A673 (cell line): ENCODE data around the gene PALB2. TPM values are rescaled to one million over a fixed set of nuclear protein-coding genes. Genes with fewer than 3 reads are reported as not detected.

ENCODE experiments used
- BruUV-seq: library from RNA; stranded (reverse); fragments of 400-500 nt; replicated peaks from 2 replicates; lab custom pipeline; 2021; lab: Mats Ljungman, UMichigan
- CTCF ChIA-PET: fragments of 300-600 bp; sonication (Branson Sonifier 250); formaldehyde crosslinking; loops from one replicate; lab custom pipeline; 2022; ENCODE audit warnings: antibody characterized with exemption; lab: Charles Lee
- POLR2A ChIA-PET: fragments of 300-600 bp; sonication (Branson Sonifier 250); formaldehyde crosslinking; loops from one replicate; lab custom pipeline; 2022; ENCODE audit warnings: antibody characterized with exemption; ENCODE audit not compliant: low non-redundant PET; lab: Charles Lee
- DNase-seq: peaks from one replicate; pipeline ENCODE4 v3.0.0-alpha.2; 2015; ENCODE audit warnings: low spot score
- H3K27ac ChIP-seq: fragments of 200-600 bp; sonication (generic); 2 replicates; pipeline ENCODE4 v1.5.1; 2016; ENCODE audit warnings: mixed run types, low read depth, mild to moderate bottlenecking, mixed read lengths, antibody characterized with exemption, low read length; ENCODE audit not compliant: poor library complexity, severe bottlenecking
- H3K27me3 ChIP-seq: fragments of 200-600 bp; sonication (generic); replicated peaks from 2 replicates; pipeline ENCODE4 v1.6.1; 2017; ENCODE audit warnings: mixed run types, low read depth, mild to moderate bottlenecking, mixed read lengths, antibody characterized with exemption, low read length; ENCODE audit not compliant: insufficient read depth, poor library complexity
- H3K36me3 ChIP-seq: fragments of 200-600 bp; sonication (generic); 2 replicates; pipeline ENCODE4 v1.6.1; 2016; ENCODE audit warnings: mixed run types, mild to moderate bottlenecking, mixed read lengths, antibody characterized with exemption, low read length; ENCODE audit not compliant: insufficient read depth, poor library complexity, severe bottlenecking
- H3K4me1 ChIP-seq: fragments of 200-600 bp; sonication (generic); 2 replicates; pipeline ENCODE4 v1.6.1; 2017; ENCODE audit warnings: mixed run types, mild to moderate bottlenecking, mixed read lengths, antibody characterized with exemption, low read length; ENCODE audit not compliant: insufficient read depth, poor library complexity, severe bottlenecking
- H3K4me3 ChIP-seq: fragments of 200-600 bp; sonication (generic); 2 replicates; pipeline ENCODE4 v1.5.1; 2016; ENCODE audit warnings: low read depth, mixed run types, mild to moderate bottlenecking, mixed read lengths, low read length; ENCODE audit not compliant: poor library complexity, severe bottlenecking
- H3K9me3 ChIP-seq: fragments of 200-600 bp; sonication (generic); 2 replicates; pipeline ENCODE4 v1.6.1; 2016; ENCODE audit warnings: mixed run types, low read depth, mild to moderate bottlenecking, mixed read lengths, antibody characterized with exemption, low read length; ENCODE audit not compliant: poor library complexity, severe bottlenecking
- EZH2 ChIP-seq: fragments of 200-600 bp; sonication (generic); IDR thresholded peaks from 2 replicates; pipeline ENCODE4 v1.6.1; 2017; ENCODE audit warnings: borderline replicate concordance, low read depth, mild to moderate bottlenecking, mixed read lengths, antibody characterized with exemption, low read length; ENCODE audit not compliant: poor library complexity, severe bottlenecking
- intact Hi-C: fragments of 100-400 bp; cut with micrococcal nuclease; formaldehyde crosslinking; loops from one replicate; pipeline ENCODE4 v1.10.0; 2022; ENCODE audit not compliant: unreplicated experiment
- total RNA-seq: library from RNA; stranded (reverse); gene quantifications from 2 replicates; pipeline ENCODE4 v1.2.3, GENCODE V29; 2021
- TF ChIP-seq, protein P1 (sequence below): fragments of 300-800, 200-600 bp; sonication (generic); conservative IDR thresholded peaks from 2 replicates; pipeline ENCODE4 v1.5.1; 2017; ENCODE audit warnings: low read depth, mild to moderate bottlenecking, antibody characterized with exemption, low read length, moderate library complexity, mixed read lengths

PALB2 gene
- total RNA-seq, 1 experiment from 2014 or later = 27.2 TPM

DNA sequence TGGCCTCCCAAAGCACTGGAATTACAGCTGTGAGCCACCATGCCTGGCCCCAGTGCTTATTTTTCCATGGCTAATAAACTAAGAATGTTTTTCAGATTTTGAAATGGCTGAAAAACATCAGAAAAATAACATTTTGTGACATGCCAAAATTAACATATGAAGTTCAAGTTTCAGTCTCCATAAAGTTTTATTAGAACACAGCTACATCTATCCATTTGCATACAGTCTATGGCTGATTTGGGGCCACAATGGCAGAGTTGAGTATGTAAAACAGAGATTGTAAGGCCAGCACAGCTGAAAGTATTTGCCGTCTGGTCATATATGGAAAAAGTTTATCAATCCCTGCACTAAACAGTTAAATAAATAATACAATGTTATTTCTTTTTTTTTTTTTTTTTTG is 31.2 kb downstream of the PALB2 start:
- Histone ChIP-seq H3K27me3 (no peaks in the 10 kb centered on the region), H3K27ac (no peak overlapping the region), H3K36me3 (peaks cover 19% of the 10 kb centered on the region), H3K4me3 (no peak overlapping the region), H3K9me3 (no peaks in the 10 kb centered on the region), H3K4me1 (no peaks in the 10 kb centered on the region)
- intact Hi-C loops = no loop called here
- POLR2A ChIA-PET = no interaction called here
- no TSS peak for BruUV-seq
- TF ChIP-seq EZH2 = no peak
- TF ChIP-seq, protein P1, sequence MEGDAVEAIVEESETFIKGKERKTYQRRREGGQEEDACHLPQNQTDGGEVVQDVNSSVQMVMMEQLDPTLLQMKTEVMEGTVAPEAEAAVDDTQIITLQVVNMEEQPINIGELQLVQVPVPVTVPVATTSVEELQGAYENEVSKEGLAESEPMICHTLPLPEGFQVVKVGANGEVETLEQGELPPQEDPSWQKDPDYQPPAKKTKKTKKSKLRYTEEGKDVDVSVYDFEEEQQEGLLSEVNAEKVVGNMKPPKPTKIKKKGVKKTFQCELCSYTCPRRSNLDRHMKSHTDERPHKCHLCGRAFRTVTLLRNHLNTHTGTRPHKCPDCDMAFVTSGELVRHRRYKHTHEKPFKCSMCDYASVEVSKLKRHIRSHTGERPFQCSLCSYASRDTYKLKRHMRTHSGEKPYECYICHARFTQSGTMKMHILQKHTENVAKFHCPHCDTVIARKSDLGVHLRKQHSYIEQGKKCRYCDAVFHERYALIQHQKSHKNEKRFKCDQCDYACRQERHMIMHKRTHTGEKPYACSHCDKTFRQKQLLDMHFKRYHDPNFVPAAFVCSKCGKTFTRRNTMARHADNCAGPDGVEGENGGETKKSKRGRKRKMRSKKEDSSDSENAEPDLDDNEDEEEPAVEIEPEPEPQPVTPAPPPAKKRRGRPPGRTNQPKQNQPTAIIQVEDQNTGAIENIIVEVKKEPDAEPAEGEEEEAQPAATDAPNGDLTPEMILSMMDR = no peak
- CTCF ChIA-PET = interaction anchor here (0.6 kb wide), 1 partner anchor 1406 kb away, joined by 3 read pairs; the partner anchor contains the start of gene ARHGAP17
- no peak for DNase-seq

DNA sequence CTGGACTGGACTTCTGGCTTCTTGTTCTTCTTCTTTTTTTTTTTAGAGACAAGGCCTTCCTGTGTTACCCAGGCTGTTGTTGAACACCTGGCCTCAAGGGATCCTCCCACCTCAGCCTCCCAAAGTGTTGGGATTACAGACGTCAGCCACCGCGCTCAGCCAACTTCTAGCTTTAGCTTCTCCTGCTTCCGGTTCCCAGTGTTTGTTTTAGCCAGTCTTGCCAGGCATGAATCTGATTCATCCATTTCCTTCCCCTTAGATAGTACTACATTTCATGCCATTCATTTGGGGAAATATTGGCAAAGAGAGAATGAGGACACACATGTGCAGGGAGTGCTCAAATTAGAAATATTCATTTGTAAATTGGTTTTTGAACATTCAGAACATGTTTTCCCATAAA is 32.9 kb downstream of the PALB2 start:
- BruUV-seq = no TSS peak
- TF ChIP-seq EZH2 = no peak
- TF ChIP-seq, protein P1 = no peak
- no peak overlapping the region for H3K4me3 ChIP-seq
- no peaks in the 10 kb centered on the region for H3K4me1 ChIP-seq
- ChIA-PET POLR2A (no interaction called here), CTCF (no interaction called here)
- H3K9me3 ChIP-seq = no peaks in the 10 kb centered on the region
- peaks cover 15% of the 10 kb centered on the region for H3K36me3 ChIP-seq
- no peak overlapping the region for H3K27ac ChIP-seq
- intact Hi-C loops = no loop called here
- no peak for DNase-seq
- no peaks in the 10 kb centered on the region for H3K27me3 ChIP-seq

DNA sequence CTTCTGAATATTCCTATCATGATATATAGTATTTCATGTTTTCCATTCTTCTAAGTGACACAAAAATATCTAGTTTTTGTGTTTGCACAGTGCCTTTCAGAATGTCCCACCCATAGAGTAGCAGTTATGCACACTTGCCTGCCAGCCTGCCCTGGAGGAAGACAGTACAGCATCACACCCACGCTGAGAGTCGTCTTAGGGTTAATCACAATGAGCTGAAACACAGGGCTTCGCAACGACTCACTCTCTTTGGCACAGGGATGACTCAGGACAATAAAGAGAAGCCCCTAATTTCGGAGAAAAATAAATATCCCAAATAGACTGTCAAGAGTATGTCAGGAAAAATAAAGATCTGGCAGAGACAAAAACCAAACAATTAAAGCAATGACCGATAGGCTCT is 33.4 kb downstream of the PALB2 start:
- Histone ChIP-seq H3K4me1 (no peaks in the 10 kb centered on the region), H3K27me3 (no peaks in the 10 kb centered on the region), H3K9me3 (no peaks in the 10 kb centered on the region), H3K36me3 (peaks cover 17% of the 10 kb centered on the region), H3K4me3 (no peak overlapping the region), H3K27ac (no peak overlapping the region)
- intact Hi-C loops = no loop called here
- POLR2A ChIA-PET = no interaction called here
- BruUV-seq = no TSS peak
- no peak for DNase-seq
- TF ChIP-seq, protein P1 = no peak
- no peak for TF ChIP-seq EZH2
- CTCF ChIA-PET = no interaction called here
